HEK293 (cell line): ENCODE measurements around the gene TSPEAR.

Source experiments
- CTCF ChIA-PET: fragments of 350-600 bp; formaldehyde crosslinking; extraction: SDS; loops from one replicate; lab custom pipeline; 2021; ENCODE audit warnings: antibody characterized with exemption; lab: Yijun Ruan, JAX
- POLR2A ChIA-PET: fragments of 300-600 bp; formaldehyde crosslinking; extraction: SDS; loops from one replicate; lab custom pipeline; 2020; ENCODE audit warnings: antibody characterized with exemption, inconsistent platforms; lab: Yijun Ruan, JAX
- H3K27ac ChIP-seq: fragments of 200-500 bp; sonication (Bioruptor generic); 2 replicates; pipeline ENCODE4 v1.5.1; 2014; ENCODE audit warnings: low read depth, low read length, control low read depth, inconsistent platforms; ENCODE audit errors: extremely low read depth
- H3K36me3 ChIP-seq, 2 experiments: fragments of 200-500 bp in 1 of 2; sonication (Bioruptor generic) in 1 of 2; 1 replicate in 1 of 2; 2 replicates in 1 of 2; pipeline ENCODE4 v1.5.1; 2014 to 2017; ENCODE audit warnings: inconsistent platforms in 2 of 2, low read length in 2 of 2; ENCODE audit not compliant: control insufficient read depth in 2 of 2, insufficient read depth in 1 of 2
- H3K4me1 ChIP-seq: fragments of 200-500 bp; sonication (Bioruptor generic); 2 replicates; pipeline ENCODE4 v1.5.1; 2014; ENCODE audit warnings: mild to moderate bottlenecking, low read length, inconsistent platforms; ENCODE audit not compliant: control insufficient read depth, insufficient read depth
- H3K4me3 ChIP-seq: 2 replicates; pipeline ENCODE4 v1.5.1; 2011; ENCODE audit warnings: low read depth, mild to moderate bottlenecking, control low read depth, low read length, moderate library complexity
- H3K9me3 ChIP-seq: fragments of 200-500 bp; sonication (Bioruptor generic); 2 replicates; pipeline ENCODE4 v1.5.1; 2014; ENCODE audit warnings: low read depth, low read length, inconsistent platforms; ENCODE audit not compliant: control insufficient read depth, insufficient read depth
- GLIS1 ChIP-seq: fragments of 450-650 bp; formaldehyde crosslinking; IDR thresholded peaks from 2 replicates; pipeline ENCODE4 v1.5.1; 2016; ENCODE audit warnings: missing biosample characterization, missing genetic modification characterization
- KLF7 ChIP-seq: fragments of 450-650 bp; formaldehyde crosslinking; IDR thresholded peaks from 2 replicates; pipeline ENCODE4 v1.5.1; 2016; ENCODE audit warnings: missing biosample characterization, missing genetic modification characterization, borderline replicate concordance
- KLF8 ChIP-seq: fragments of 450-650 bp; formaldehyde crosslinking; IDR thresholded peaks from 2 replicates; pipeline ENCODE4 v1.5.1; 2016; ENCODE audit warnings: missing biosample characterization, missing genetic modification characterization
- SETDB1 ChIP-seq: IDR thresholded peaks from one replicate; pipeline ENCODE4 v1.6.1; 2017; ENCODE audit warnings: mild to moderate bottlenecking, low read length, moderate library complexity, mixed read lengths; ENCODE audit not compliant: insufficient read length
- YY2 ChIP-seq: fragments of 450-650 bp; formaldehyde crosslinking; IDR thresholded peaks from 2 replicates; pipeline ENCODE4 v1.5.1; 2016; ENCODE audit warnings: missing biosample characterization, missing genetic modification characterization
- ZFP3 ChIP-seq: fragments of 450-650 bp; formaldehyde crosslinking; IDR thresholded peaks from 2 replicates; pipeline ENCODE4 v1.5.1; 2016; ENCODE audit warnings: low read depth, missing biosample characterization, missing genetic modification characterization
- ZNF19 ChIP-seq: fragments of 450-650 bp; formaldehyde crosslinking; IDR thresholded peaks from 2 replicates; pipeline ENCODE4; 2016; ENCODE audit warnings: missing biosample characterization, missing genetic modification characterization, low read depth
- ZNF223 ChIP-seq: fragments of 450-650 bp; formaldehyde crosslinking; IDR thresholded peaks from 2 replicates; pipeline ENCODE4 v1.5.1; 2016; ENCODE audit warnings: missing biosample characterization, missing genetic modification characterization
- ZNF311 ChIP-seq: fragments of 450-650 bp; formaldehyde crosslinking; IDR thresholded peaks from 2 replicates; pipeline ENCODE4 v1.5.1; 2017; ENCODE audit warnings: missing biosample characterization, missing genetic modification characterization, borderline replicate concordance
- ZNF366 ChIP-seq: fragments of 450-650 bp; formaldehyde crosslinking; conservative IDR thresholded peaks from 2 replicates; pipeline ENCODE4 v1.5.1; 2016; ENCODE audit warnings: missing biosample characterization, missing genetic modification characterization
- ZNF394 ChIP-seq: fragments of 450-650 bp; formaldehyde crosslinking; IDR thresholded peaks from 2 replicates; pipeline ENCODE4 v1.5.1; 2016; ENCODE audit warnings: missing biosample characterization, missing genetic modification characterization, mild to moderate bottlenecking, moderate library complexity, borderline replicate concordance
- ZNF423 ChIP-seq: fragments of 450-650 bp; formaldehyde crosslinking; IDR thresholded peaks from 2 replicates; pipeline ENCODE4 v1.5.1; 2016; ENCODE audit warnings: missing biosample characterization, missing genetic modification characterization
- ZNF433 ChIP-seq: fragments of 450-650 bp; formaldehyde crosslinking; IDR thresholded peaks from 2 replicates; pipeline ENCODE4 v1.5.1; 2016; ENCODE audit warnings: missing biosample characterization, missing genetic modification characterization, low read depth
- ZNF560 ChIP-seq: fragments of 450-650 bp; formaldehyde crosslinking; IDR thresholded peaks from 2 replicates; pipeline ENCODE4 v1.5.1; 2017; ENCODE audit warnings: missing biosample characterization, missing genetic modification characterization, borderline replicate concordance
- ZNF610 ChIP-seq: fragments of 450-650 bp; formaldehyde crosslinking; IDR thresholded peaks from 2 replicates; pipeline ENCODE4 v1.5.1; 2016; ENCODE audit warnings: missing biosample characterization, missing genetic modification characterization, borderline replicate concordance
- ZNF654 ChIP-seq: fragments of 450-650 bp; formaldehyde crosslinking; IDR thresholded peaks from 2 replicates; pipeline ENCODE4 v1.5.1; 2016; ENCODE audit warnings: low read depth, missing biosample characterization, missing genetic modification characterization
- ZNF785 ChIP-seq: fragments of 450-650 bp; formaldehyde crosslinking; IDR thresholded peaks from 2 replicates; pipeline ENCODE4 v1.5.1; 2016; ENCODE audit warnings: missing biosample characterization, missing genetic modification characterization
- TF ChIP-seq, protein P1 (sequence below): fragments of 450-650 bp; formaldehyde crosslinking; IDR thresholded peaks from 2 replicates; pipeline ENCODE4 v1.5.1; 2016; ENCODE audit warnings: missing biosample characterization, missing genetic modification characterization
- TF ChIP-seq, protein P2 (sequence below): fragments of 450-650 bp; formaldehyde crosslinking; IDR thresholded peaks from 2 replicates; pipeline ENCODE4 v1.5.1; 2016; ENCODE audit warnings: missing biosample characterization, missing genetic modification characterization

TSPEAR gene

DNA sequence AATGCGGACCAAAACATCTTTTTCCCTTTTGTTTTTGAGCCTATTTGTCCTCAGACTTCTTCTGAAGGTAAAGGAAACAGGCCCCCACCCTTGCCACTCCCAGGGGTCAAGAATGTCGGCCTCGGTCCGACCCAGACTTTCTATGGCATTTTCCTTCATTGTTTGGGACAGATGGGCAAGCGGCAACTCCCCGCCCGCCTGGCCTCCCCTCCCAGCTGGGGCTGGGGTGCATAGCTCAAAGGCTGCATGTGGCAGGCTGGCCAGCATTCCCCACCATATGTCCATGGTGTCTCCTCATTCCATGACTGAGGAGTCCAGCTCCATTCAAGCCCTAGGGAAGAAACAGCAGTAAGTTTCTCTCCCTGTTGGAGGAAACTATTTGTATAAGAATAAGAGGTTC lies 29.4 kb upstream of the TSPEAR start:
- Histone ChIP-seq H3K4me1 (no peaks in the 10 kb centered on the region), H3K27ac (no peak overlapping the region), H3K9me3 (no peaks in the 10 kb centered on the region), H3K36me3 (no peaks in the 10 kb centered on the region), H3K4me3 (no peak overlapping the region)
- TF ChIP-seq ZNF311 (tag by site-specific recombination) (no peak), ZNF560 (tag by site-specific recombination) (no peak), KLF7 (no peak), ZNF394 (tag by site-specific recombination) (no peak), ZNF19 (tag by site-specific recombination) (no peak)
- ChIA-PET POLR2A (no interaction called here), CTCF (interaction anchor here (0.6 to 1.3 kb wide), 3 partner anchors 12 to 669 kb away, joined by 4 read pairs; no protein-coding TSS in a partner anchor)

DNA sequence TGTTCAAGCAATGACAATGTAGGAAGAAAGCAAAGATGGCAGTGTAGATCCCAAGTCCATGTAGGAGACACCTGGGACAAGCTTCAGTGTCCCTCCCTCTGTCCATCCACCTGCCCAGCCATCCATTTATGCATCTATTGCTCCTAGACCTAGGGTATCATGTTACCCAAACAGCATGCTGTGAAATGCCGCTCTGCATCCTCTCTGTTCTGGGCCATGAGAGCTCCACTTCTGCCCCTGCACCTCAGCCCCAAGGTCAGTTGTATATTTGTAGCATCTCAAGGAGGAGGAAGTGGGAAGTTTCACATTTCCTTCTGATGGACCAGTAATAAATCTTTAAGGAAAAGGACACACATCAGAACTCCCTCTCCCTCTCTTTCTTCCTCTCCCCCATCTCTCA lies 27.9 kb upstream of the TSPEAR start:
- no peaks in the 10 kb centered on the region for H3K4me1 ChIP-seq
- no peaks in the 10 kb centered on the region for H3K9me3 ChIP-seq
- no peak for TF ChIP-seq ZNF654 (tag by site-specific recombination)
- TF ChIP-seq KLF8 (tag by site-specific recombination), result no peak
- no peak for TF ChIP-seq ZNF223 (tag by site-specific recombination)
- TF ChIP-seq ZNF610, result 0 out of 2 replicates have a peak, but pooled peaks have one; percentile 26
- TF ChIP-seq, all 188 proteins: peak for 1
- Histone ChIP-seq H3K4me3 (no peak overlapping the region), H3K36me3 (no peaks in the 10 kb centered on the region), H3K27ac (no peak overlapping the region)
- POLR2A ChIA-PET, result no interaction called here
- CTCF ChIA-PET, result interaction anchor here (0.7 to 0.9 kb wide), 2 partner anchors 54 to 229 kb away, joined by 3 to 5 read pairs; no protein-coding TSS in a partner anchor

DNA sequence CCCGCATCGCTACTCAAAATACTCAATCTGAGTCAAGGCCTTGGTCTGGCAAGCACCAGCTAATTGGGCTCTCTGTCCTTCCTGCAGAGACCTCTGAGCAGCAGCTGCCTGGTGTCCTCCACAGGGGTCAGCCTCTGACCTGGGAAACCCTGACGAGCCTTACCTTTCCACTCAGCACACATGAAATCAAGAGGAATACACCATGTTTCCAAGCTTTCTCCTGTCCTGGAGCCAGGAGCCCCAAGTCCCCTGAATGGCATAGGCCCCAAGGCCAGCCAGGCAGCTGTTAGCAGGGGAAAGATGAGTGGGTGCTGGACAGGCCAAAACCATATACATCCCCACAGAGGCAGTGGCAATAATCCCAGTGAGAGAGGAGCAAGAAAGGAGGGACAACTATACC lies 27.2 kb upstream of the TSPEAR start:
- no peaks in the 10 kb centered on the region for H3K9me3 ChIP-seq
- ChIA-PET POLR2A (no interaction called here), CTCF (interaction anchor here (0.6 to 0.7 kb wide), 2 partner anchors 55 to 702 kb away, joined by 3 to 5 read pairs; no protein-coding TSS in a partner anchor)
- no peak overlapping the region for H3K27ac ChIP-seq
- H3K4me1 ChIP-seq, result no peaks in the 10 kb centered on the region
- no peak overlapping the region for H3K4me3 ChIP-seq
- no peaks in the 10 kb centered on the region for H3K36me3 ChIP-seq
- TF ChIP-seq GLIS1 (tag by site-specific recombination) (no peak), YY2 (no peak), ZNF785 (tag by site-specific recombination) (no peak), ZFP3 (tag by site-specific recombination) (no peak), ZNF366 (tag by site-specific recombination) (no peak), SETDB1 (no peak), ZNF423 (tag by site-specific recombination) (no peak), ZNF433 (tag by site-specific recombination) (no peak)
- TF ChIP-seq, protein P1, sequence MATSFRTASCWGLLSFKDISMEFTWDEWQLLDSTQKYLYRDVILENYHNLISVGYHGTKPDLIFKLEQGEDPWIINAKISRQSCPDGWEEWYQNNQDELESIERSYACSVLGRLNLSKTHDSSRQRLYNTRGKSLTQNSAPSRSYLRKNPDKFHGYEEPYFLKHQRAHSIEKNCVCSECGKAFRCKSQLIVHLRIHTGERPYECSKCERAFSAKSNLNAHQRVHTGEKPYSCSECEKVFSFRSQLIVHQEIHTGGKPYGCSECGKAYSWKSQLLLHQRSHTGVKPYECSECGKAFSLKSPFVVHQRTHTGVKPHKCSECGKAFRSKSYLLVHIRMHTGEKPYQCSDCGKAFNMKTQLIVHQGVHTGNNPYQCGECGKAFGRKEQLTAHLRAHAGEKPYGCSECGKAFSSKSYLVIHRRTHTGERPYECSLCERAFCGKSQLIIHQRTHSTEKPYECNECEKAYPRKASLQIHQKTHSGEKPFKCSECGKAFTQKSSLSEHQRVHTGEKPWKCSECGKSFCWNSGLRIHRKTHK (tag by site-specific recombination), result no peak
- TF ChIP-seq, protein P2, sequence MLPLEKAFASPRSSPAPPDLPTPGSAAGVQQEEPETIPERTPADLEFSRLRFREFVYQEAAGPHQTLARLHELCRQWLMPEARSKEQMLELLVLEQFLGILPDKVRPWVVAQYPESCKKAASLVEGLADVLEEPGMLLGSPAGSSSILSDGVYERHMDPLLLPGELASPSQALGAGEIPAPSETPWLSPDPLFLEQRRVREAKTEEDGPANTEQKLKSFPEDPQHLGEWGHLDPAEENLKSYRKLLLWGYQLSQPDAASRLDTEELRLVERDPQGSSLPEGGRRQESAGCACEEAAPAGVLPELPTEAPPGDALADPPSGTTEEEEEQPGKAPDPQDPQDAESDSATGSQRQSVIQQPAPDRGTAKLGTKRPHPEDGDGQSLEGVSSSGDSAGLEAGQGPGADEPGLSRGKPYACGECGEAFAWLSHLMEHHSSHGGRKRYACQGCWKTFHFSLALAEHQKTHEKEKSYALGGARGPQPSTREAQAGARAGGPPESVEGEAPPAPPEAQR (tag by site-specific recombination), result no peak
